Glomerular endothelial cell (primary cell): Measurements from ENCODE around the gene CALHM3. TPM values are rescaled to one million over a fixed set of nuclear protein-coding genes. Genes with fewer than 3 reads are reported as not detected.

ENCODE experiments used
- DNase-seq: peaks from one replicate; pipeline ENCODE4 v3.0.0-alpha.2; 2011; ENCODE audit warnings: low read depth, low spot score; ENCODE audit errors: extremely low read depth
- total RNA-seq: library from RNA; depleted of rRNA; stranded (reverse); fragments of >200 nt; gene quantifications from 2 replicates; pipeline ENCODE4 v1.2.3, GENCODE V29; 2015

Gene CALHM3
- total RNA-seq, 1 donor from 2014 or later: not detected

DNA sequence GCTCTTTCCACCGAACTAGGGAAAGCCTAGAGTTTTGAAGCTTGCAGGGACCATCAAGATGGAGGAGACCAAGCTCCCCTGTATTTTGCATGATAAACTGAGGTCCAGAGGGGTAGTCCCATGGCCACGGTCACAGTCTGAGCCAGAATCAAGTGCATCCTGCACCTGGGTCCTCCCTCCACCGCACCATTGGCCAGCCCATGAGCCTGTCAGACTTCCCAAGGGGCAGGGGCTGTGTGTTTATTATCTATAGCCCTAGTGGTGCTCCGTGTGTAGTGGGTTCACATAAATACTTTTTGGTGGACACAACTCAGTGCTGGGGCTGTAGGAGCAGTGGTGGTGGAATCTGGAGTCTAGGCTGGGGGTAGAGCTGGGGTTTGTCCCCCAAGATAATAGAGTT, 3.6 kb downstream of the CALHM3 start:
- DNase-seq: no peak

DNA sequence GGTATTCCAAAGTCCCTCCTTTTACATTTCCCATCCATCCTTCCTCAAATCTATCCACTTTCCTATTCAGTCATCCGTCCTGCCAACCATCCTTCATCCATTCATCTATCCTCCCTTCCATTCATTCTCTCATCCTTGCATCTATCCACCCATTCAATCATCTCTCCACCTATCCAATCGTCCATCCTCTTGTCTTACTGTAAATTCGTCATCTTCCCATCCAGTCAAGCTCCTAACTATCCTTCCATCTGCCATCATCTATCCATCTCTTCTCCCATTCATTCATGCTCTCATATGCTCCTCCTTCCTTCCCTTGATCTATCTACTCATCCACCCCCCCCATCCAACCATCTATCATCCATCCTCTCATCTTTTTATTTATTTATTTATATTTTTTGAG, 5.0 kb downstream of the CALHM3 start:
- no peak for DNase-seq

DNA sequence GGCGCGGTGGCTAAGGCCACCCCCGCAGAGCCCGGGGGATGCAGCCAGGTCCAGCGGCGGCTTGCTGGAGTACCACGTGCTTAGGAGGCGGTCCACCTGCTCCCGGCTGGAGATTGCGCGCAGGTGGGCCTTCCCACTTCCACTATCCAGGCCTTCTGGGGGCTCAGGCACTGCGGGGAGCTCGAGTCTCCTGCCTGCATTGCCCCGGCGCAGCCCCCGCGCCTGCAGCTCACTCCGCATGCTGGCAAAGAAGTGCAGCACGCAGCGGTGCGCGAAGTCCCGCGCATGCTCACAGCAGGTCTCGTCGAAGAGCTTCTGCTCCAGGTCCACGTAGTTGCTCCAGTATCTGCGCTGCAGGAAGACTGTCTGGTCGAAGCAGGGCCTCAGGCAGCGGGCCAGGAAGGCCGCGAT, 5.8 kb downstream of the CALHM3 start:
- no peak for DNase-seq

DNA sequence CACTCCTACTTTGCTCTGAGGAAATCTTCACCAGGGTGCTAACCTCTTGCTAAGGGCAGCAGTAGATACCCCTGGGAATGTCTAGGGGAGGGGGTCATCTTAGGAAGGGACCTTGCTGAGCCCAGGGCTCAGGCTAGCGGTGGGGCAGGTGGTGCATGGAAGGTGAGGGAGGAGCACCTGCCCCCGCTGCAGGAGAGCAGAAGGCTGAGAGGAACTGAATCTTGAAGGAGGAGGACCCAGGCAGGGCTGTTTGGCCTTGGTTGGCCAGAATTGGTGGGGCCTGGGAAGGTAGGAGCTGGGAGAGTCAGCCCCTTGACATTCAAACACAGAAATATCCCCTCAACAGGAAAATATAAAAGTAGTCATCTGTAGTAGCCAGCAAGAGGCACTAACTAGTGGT, 7.0 kb downstream of the CALHM3 start:
- no peak for DNase-seq

DNA sequence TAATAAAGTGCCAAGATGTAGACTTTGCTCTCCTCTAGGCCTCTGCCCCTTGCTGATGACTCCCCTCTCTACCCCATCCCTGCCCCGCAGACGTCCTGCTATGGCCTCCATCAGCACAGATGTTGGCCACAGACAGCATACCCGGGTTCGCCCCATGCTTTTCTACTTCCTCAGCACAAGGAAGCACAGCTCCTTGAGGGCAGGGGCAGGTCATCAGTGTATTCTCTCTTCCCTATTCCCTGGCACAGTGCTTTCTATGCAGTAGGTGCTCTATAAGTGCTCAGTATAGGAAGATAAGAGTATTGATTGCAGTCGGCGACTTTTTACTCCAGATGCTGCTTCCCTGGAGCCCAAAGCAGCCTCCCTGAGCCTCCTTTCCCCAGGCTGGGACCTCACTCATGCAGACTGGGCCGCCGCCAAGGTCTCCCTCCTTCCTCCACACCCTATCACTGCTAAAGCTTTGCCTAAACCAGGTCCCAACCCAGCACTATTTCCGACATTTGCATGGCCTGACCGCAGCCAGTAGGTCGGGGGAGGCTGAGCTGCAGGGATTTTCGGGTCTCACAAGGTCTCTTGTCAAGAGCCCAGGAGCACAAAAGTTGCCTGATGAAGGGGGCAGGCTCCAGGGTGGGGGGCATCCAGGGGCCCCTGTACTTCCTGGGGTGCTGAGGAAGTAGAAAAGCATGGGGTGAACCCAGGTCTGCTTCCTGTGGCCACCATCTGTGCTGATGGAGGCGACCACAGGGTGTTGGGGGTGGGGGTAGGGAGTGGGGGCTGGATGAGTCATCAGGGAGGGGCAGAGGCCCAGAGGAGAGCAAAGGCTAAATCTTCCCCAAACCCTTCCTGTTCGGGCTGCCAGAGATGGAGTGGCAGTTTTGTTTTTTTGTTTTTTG, 8.0 kb downstream of the CALHM3 start:
- DNase-seq: no peak

DNA sequence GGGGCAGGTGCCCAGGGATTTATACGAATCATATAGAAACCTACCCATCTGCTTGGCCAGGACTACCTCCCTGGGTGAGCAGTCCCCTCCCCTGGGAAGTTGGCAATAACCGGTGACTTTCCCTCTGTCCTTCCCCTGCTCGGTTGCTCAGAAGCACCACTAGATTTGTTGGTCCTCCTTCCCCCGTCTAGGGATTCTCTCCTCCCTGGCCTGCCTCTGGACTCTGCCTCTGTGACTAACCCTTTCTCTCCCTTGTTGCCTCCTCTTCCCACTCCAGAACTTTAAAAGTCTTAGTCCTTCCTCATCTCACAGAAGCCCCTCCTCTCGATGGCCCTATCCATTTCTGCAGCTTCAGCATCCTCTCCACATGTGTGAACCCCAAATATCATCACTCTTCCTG, 9.8 kb downstream of the CALHM3 start:
- DNase-seq: no peak

DNA sequence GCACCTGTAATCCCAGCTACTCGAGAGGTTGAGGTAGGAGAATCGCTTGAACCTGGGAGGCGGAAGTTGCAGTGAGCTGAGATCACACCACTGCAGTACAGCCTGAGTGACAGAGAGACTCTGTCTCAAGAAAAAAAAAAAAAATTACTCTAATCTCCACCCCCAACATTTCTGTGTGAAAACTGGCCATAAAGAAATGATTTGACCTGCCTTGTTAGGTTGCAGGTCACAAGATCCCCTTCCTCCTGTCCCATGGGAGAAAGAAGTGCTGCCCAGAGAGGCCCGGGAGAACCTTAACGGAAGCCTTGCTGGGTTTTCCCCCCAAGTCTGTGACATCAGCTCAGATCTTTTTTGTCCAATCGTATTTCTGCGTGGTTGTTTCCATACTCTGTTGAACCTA, 11.6 kb downstream of the CALHM3 start:
- no peak for DNase-seq

DNA sequence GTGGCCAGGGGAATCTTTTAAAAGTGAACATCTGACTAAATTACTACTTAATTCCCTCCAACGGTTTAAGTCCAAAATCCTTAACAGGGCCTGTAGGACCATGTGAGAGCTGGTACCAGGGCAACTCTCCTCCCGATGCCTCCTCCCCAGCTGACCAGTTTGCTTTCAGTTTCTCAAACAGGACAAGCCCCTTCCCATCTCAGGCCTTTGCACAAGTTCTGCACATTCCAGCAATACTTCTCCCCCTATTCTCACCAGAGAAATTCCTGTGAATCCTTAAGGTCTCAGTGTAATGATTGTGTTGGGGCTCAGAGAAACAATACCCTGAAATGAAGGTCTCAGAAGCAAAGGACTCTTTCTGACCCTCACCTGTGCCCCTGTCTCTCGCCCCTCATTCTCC, 12.3 kb downstream of the CALHM3 start:
- DNase-seq: no peak

DNA sequence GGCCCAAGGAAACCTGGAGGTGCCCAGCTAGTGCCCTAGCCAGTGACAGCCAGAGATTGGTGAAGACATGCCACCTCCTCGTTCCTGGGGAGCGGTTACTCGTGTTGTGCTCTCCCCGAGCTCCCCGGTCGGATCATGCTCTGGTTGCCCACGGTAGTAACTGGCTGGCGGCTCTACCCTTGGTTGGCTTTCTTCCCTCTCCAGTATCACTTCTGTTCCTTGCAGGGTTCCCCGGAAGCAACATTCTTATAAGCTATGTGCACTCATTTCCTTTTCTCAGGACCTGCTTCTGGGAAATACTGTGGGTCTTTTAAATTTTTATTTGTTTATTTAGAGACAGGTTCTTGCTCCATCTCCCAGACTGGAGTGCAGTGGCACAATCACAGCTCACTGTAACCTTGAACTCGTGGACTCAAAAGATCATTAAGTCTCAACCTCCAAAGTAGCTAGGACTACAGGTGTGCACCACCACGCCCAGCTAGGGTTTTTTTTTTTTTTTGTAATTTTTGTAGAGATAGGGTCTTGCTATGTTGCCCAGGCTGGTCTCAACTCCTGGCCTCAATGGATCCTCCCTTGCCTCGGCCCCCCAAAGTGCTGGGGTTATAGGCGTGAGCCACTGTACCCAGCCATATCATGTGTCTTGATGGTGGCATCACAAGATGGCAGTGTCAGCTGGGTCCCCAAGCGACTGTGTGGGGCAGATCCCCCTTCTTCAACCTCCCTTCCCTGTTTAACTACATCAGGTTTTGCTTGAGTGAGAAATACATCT, 13.4 kb downstream of the CALHM3 start:
- DNase-seq: no peak

DNA sequence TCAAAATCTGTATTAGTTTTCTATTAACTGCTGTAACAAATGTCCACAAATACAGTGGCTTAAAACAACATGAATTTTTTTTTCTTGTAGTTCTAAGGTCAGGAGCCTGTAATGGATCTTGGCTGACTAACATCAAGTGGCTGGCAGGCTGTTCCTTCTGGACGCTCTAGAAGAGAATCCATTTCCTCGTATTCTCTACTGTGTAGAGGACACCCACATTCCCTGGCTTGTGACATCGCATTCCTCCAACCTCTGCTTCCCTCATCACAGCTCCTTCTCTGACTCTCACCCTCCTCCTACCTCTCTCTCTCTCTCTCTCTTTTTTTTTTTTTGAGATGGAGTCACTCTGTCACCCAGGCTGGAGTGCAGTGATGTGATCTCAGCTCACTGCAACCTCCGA, 15.5 kb downstream of the CALHM3 start:
- DNase-seq: no peak

DNA sequence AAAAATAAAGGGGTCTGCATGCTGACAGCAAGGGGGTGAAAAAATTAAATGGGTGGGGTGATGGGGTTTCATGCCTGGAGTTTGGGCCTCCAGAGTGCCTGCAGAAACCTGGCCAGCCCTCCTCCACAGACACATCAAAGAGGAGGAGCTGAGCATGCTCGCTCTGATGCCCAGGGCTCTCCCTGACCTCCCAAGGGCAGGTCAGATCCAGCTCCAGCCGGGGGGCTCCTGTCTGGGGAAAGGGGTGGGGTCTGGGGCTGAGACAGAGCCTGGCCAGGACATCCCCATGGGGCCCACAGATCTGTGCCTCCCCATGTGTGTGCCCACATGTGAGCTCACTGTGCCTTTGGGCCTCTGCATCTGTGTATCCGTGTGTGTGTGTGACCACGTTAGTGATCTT, 19.4 kb downstream of the CALHM3 start:
- no peak for DNase-seq

DNA sequence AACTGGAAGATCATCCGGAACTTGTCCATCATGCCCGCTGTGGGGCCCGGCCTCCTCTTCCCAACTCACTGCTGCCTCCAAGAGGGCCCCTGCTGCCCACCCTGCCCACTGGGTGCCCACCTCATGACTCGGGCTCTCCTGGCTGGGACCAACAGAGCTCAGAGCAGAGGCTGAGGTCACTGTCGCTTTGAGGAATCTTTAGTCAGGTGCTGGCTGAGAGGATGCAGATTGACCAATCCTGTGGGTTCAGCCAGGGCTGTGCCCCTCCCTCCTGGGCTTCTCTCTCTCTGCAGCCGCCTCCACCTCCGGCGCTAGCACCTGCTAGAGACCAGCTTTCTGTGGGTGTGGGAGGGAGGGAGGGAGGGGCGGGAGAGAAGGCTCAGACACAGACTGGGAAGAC, 20.3 kb downstream of the CALHM3 start, which contains the start of gene CALHM1:
Gene CALHM1 (minus strand): TSS at position 181 of the 400 bp plus-strand sequence. CDS start 149 bp downstream, at position 32.
- no peak for DNase-seq

DNA sequence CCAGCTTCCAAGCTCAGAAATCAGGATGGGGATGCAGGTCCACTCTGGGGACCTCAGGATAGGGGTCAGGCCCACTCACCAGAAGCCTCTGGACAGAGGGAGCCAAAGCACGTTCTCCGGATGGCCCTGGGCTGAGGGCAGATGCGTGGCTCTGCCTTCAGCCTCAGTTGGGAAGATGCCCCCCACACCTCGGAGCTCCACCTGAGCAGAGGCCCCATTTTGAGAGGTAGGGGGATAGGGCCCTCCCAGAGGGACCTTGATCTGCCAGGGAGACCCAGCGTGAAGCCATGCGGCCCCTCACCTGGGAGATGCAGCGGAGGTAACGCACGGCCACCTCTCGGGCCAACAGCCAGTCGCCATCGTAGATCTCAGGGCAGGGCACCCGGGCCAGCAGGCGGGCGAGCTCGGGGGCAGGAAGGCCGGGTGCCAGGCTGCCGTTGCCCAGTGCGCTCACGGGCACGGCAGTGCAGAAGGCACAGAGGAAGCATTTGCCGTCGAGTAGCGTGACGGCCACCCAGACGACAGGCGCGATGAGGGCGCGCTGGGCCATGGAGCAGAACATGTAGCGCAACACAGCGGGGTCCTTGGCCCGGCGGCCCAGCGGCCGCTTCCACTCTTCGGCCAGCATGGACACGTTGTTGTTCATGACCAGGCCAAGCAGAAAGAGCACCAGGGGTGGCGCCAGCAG, 21.0 kb downstream of the CALHM3 start:
- DNase-seq: no peak

DNA sequence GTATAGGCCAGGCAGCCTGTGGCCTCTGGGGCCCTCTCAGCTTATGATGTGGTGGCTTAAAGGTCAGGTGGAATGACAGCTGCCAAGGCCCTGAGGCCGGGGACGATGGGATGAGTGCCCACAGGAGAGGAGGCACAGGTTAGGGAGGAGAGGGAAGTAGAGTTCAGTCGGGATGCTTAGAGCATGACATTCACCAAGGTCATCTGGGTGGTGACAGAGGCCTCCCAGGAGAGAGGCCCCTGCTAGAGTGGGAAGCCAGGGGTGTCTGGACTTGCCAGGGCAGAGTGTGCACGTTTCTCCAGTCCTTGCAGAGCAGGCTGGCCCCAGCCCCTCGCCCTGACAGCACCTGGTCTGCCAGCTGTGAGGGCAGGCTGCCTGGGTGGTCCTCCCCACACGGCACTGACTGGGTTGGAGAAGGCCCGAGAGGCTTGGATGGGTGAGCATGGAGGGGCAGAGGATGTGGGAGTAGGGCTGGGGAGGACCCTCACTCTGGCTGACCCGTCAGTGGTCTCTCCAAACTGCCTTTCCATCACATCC, 21.8 kb downstream of the CALHM3 start:
- no peak for DNase-seq

DNA sequence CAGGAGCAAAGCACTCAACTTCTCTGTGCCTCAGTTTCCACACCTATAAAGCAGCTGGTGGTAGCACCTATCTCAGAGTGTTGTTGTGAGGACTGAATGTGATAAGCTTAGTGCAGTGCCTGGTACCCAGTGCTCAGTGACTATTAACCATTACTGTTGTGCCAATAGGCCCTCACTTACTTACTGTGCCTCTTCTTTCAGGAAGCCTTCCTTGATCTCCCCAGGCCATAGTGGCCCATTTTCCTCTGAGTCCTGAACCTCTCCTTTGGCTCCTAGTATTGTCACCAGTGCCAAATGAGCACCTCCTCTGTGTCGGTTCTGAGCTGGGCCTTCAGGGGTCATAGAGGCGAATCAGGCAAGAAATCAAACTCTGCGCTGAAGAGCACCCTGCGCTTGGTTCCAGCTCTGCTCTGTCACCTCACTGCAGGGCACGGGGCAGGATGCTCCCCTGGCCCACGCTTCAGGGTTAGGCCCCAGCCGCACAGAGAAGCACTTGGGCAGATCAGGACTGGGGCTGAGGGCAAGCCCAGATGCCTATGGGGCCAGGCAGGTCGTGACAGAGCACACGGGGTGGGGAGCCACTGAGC, 22.9 kb downstream of the CALHM3 start:
- no peak for DNase-seq

DNA sequence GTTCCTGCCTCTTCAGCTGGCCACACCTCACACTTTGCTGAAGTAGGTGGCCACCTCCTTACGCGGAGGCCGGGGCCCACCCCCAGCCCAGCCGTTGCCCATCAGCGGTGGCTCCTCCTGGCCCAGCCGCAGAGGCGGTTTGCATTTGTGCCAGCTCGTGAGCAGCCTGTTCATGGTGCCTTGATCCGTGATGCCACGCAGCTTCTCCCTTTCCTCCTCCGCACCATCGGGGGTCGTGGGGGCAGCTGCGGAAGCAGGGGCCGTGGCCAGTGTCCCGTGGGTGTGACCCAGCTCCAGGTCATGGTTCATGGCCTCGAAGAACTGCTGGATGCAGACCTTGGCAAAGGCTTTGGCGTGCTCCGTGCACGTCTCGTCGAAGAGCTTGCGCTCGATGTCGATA, 23.8 kb downstream of the CALHM3 start:
- no peak for DNase-seq

DNA sequence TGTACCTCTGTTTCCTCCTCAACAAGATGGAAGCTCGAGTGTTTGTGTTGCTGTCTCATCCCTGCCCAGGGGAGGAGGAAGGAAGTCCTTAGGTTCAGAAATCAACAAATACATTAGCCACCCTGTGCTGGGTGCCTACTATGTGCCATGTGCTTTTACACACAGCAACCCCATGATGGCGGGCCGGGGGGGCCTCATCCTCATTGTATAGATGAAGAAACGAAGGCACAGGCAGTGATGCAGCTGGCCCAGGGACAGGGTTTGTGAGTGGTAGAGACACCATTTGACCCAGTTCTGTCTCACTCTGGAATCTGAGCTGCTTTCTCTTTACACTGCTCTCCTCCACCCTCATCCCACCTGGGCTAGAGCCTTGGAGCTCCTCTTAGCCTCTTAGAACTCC, 25.0 kb downstream of the CALHM3 start:
- DNase-seq: no peak

DNA sequence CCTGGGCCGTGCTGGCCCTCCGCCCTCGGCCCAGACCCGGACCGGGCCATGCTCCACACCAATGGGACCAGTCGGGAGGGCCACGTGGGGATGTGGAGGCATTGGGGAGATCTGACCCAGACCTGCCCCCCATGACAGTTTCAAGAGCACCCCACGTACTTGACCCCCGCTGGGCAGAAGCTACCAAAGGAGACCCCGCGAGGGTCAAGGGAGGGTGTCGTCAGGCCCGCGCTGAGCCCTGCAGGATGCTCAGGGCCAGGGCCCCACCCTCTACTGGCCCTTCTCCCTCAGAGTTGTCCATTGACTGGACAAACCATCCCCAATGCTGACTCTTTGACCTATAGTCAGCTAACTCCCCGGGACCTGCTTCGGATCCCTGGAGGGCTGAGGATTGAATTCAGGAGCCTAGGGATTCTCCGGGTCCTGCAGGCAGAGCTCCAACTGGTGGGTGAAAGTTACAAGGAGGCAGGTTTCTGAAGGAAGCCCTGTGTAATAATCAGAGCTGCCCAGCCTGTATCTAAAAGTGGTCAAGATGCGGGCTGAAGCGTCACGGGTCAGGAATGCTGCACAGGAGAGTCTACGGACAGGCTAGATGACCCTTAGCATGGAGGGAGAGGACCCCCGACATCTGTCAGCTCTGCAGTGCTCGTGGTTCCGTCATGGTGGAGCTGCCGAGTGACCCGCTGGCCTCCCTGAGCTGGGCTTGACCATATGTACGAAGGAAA, 26.4 kb downstream of the CALHM3 start:
- no peak for DNase-seq

DNA sequence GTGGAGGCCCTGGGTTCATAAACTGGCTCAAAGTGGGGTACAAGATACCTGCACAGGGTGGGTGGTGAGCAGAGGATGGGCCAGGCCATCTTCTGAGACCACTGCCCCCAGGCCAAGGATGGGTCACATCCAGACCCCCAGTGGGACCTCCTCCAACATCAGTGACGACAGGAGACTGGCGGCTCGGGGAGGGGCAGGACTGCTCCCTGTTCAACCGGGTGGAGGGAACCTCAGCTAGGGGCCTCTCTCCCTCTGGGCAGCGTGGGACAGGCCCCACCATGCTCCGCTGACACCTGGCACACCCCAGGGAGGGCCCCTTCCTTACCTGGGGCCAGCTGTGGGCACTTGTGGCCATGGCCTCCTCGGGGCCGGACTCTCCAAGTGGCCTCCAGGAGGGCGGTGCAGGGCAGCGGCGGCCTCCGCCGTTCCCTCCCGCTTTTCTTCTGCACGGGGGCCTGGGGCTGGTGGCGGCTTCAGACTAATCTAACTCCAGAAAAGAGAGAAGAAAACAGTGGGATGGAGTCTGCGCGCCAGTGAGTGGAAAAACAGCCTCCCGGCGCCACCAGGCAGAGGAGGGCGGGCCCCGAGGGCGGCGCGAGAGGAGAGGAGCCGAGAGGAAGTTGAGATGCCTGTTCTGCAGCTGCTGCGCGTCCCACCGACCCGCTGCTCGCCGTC, 27.1 kb downstream of the CALHM3 start, which contains the start of gene CALHM2:
Gene CALHM2 (minus strand): TSS at position 540 of the 675 bp plus-strand sequence. CDS start 2,429 bp downstream, outside the sequence.
- DNase-seq: no peak
